ENCODE measurements around the gene POTEI. TPM values are rescaled to one million over a fixed set of nuclear protein-coding genes. Genes with fewer than 3 reads are reported as not detected.
"Not testable (repeated sequence)": the region's sequence is repeated elsewhere in the genome, so short reads cannot be mapped to it uniquely, and the experiment has no call there.

The POTEI gene
- total RNA-seq, 1 donor from 2014 or later = 0.10 TPM

DNA sequence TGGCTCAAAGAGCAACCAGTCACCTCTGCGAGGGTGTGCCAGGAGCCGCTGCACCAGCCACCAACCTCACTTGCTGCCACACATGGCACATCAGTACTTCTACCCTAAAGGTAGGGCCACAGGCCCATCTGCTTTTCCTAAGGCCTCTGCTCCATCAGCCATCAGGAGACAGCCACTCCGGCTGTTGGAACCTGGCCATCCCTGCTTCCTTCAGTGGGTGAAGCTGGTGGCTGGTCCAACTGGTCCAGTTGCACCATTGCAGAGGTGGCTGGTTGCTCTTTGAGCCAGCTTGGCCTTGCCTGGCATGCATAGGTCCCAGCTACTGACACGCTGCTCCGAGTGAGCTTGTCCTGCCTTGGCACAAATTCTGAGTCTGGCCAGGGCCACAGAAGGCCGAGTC lies 53.7 kb downstream of the POTEI start:
- DNase-seq = not testable (repeated sequence)

DNA sequence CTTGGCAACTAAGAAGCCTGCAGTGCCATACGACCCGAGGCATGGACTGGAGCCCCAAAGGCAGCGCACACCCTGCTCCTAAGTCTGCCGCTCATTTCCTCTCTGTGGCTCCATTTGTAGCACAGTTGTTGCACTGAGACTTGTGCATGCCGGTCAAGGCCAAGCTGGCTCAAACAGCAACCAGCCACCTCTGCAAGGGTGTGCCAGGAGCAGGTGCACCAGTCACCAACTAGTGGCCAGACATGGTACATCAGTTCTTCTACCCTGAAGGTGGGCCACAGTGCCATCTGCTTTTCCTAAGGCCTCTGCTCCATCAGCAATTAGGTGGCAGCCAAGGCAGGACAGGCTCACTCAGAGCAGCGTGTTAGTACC lies 54.4 kb downstream of the POTEI start:
- not testable (repeated sequence) for DNase-seq

DNA sequence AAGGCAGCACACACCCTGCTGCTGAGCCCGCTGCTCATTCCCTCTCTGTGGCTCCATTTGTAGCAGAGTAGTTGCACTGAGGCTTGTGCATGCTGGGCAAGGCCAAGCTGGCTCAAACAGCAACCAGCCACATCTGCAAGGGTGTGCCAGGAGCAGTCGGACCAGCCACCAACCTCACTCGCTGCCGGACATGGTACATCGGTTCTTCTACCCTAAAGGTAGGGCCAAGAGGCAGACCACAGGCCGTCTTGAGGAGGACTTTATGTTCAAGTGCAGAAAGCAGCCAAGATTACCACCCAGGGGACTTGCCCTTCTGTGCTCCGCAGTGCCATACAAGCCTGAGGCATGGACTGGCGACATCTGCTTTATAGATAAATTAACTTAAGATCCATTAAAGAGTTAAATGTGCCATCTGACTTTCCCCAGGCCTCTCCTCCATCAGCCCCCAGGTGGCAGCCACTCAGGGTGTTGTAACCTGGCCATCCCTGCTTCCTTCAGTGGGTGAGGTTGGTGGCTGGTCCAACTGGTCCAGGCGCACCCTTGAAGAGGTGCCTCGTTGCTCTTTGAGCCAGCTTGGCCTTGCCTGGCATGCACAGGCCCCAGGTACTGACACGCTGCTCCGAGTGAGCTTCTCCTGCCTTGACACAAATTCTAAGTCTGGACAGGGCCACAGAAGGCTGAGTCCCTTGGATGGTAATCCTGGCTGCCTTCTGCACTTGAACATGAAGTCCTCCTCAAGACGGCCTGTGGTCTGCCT lies 55.0 kb downstream of the POTEI start:
- DNase-seq = not testable (repeated sequence)

DNA sequence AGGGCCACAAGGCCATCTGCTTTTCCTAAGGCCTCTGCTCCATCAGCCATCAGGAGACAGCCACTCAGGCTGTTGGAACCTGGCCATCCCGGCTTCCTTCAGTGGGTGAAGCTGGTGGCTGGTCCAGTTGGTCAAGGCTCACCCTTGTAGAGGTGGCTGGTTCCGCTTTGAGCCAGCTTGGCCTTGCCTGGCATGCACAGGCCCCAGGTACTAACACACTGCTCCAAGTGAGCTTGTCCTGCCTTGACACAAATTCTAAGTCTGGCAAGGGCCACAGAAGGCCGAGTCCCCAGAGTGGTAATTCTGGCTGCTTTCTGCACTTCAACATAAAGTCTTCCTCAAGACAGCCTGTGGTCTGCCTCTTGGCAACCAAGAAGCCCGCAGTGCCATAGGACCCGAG lies 56.2 kb downstream of the POTEI start:
- not testable (repeated sequence) for DNase-seq

DNA sequence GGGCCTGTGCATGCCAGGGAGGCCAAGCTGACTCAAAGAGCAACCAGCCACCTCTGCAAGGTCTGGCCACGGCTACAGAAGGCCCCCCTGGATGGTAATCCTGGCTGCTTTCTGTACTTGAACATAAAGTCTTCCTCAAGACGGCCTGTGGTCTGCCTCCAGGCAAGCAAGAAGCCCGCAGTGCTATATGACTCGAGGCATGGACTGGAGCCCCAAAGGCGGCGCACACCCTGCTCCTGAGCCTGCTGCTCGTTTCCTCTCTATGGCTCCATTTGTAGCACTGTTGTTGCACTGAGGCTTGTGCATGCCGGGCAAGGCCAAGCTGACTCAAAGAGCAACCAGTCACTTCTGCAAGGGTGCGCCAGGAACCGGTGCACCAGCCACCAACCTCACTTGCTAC lies 57.3 kb downstream of the POTEI start:
- not testable (repeated sequence) for DNase-seq

DNA sequence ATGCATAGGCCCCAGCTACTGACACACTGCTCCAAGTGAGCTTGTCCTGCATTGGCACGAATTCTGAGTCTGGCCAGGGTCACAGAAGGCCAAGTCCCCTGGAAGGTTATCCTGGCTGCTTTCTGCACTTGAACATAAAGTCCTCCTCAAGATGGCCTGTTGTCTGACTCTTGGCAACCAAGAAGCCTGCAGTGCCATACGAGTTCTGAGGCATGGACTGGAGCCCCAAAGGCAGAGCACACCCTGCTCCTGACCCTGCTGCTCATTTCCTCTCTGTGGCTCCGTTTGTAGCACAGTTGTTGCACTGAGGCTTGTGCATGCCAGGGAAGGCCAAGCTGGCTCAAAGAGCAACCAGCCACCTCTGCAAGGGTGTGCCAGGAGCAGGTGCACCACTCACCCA lies 57.9 kb downstream of the POTEI start:
- not testable (repeated sequence) for DNase-seq

DNA sequence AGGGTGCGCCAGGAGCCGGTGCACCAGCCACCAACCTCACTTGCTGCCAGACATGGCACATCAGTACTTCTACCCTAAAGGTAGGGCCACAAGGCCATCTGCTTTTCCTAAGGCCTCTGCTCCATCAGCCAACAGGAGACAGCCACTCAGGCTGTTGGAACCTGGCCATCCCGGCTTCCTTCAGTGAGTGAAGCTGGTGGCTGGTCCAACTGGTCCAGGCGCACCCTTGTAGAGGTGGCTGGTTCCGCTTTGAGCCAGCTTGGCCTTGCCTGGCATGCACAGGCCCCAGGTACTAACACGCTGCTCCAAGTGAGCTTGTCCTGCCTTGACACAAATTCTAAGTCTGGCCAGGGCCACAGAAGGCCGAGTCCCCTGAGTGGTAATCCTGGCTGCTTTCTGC lies 58.8 kb downstream of the POTEI start:
- not testable (repeated sequence) for DNase-seq

- DNase-seq = not testable (repeated sequence)
Observed at GRCh38 chr2:130427631-130428030, 81.5 kb downstream of the POTEI start.

- DNase-seq = not testable (repeated sequence)
Observed at GRCh38 chr2:130418845-130419244, 90.3 kb downstream of the POTEI start.

- DNase-seq = not testable (repeated sequence)
Observed at GRCh38 chr2:130416693-130417092, 92.4 kb downstream of the POTEI start.

Small RNAs within 50 kb of the gene (small RNA-seq; reads per million reads assigned to genes)
- gene RF00017 (ENCODE audit: low replicate concordance) (not detected), gene RNU6-473P (ENCODE audit: low replicate concordance) (not detected)

Other genes starting within 250 kb of the POTEI start
- 33.0 TPM for gene IMP4, start 166.4 kb downstream of the POTEI start, total RNA-seq
- gene PTPN18, start 153.3 kb downstream of the POTEI start, total RNA-seq = 12.9 TPM
- gene CFC1B, start 11.9 kb upstream of the POTEI start, total RNA-seq = not detected
- not detected for gene CFC1, start 90.2 kb upstream of the POTEI start, total RNA-seq
- 0.10 TPM for gene POTEJ, start 102.1 kb upstream of the POTEI start, total RNA-seq
- gene GPR148, start 219.7 kb upstream of the POTEI start, total RNA-seq = not detected
- gene AMER3, start 246.2 kb upstream of the POTEI start, total RNA-seq = under 0.01 TPM